HCT116 (cell line): ENCODE data around the gene NCAPH2. TPM values are rescaled to one million over a fixed set of nuclear protein-coding genes. Genes with fewer than 3 reads are reported as not detected.

Source experiments
- ATAC-seq: fragments of 200-7000 bp; cut with Tn5 transposase; 2 replicates; pipeline ENCODE4 v1.9.1; 2020; ENCODE audit warnings: mild to moderate bottlenecking, moderate library complexity
- BruUV-seq: library from RNA; stranded (reverse); fragments of 400-500 nt; replicated peaks from 2 replicates; lab custom pipeline; 2021; lab: Mats Ljungman, UMichigan
- CTCF ChIA-PET: fragments of 300-600 bp; sonication (Branson Sonifier 250); formaldehyde crosslinking; loops from one replicate; lab custom pipeline; 2021; ENCODE audit warnings: antibody characterized with exemption; lab: Charles Lee
- POLR2A ChIA-PET: fragments of 300-600, 350-600 bp; sonication (Branson Sonifier 250); formaldehyde crosslinking; loops from one replicate; lab custom pipeline; 2021; ENCODE audit warnings: antibody characterized with exemption; lab: Charles Lee
- RAD21 ChIA-PET, 2 experiments: fragments of 300-600 bp; sonication (Branson Sonifier 250); formaldehyde crosslinking; loops; one replicate each; lab custom pipeline; 2023; ENCODE audit warnings: low total read pairs in 2 of 2; ENCODE audit not compliant: uncharacterized antibody in 2 of 2, unreplicated experiment in 2 of 2, low non-redundant PET in 1 of 2; lab: Charles Lee
- DNase-seq: peaks from one replicate; pipeline ENCODE4 v3.0.0-alpha.2; 2010; ENCODE audit warnings: low read depth, low spot score
- H2AFZ ChIP-seq: fragments of 200-600 bp; shearing (Covaris generic), sonication (generic); 2 replicates; pipeline ENCODE4 v1.6.1; 2017; ENCODE audit warnings: low read depth, mixed run types, mixed read lengths, antibody characterized with exemption, low read length; ENCODE audit not compliant: poor library complexity, severe bottlenecking
- H3K27ac ChIP-seq: 2 replicates; pipeline ENCODE4 v1.5.1; 2012; ENCODE audit warnings: low read depth, low read length
- H3K27me3 ChIP-seq: fragments of 200-600 bp; sonication (generic); 2 replicates; pipeline ENCODE4 v1.6.1; 2016; ENCODE audit warnings: mixed run types, low read length, mixed read lengths; ENCODE audit not compliant: insufficient read depth
- H3K36me3 ChIP-seq, 2 experiments: fragments of 200-500 bp in 1 of 2; fragments of 200-600 bp in 1 of 2; sonication (Bioruptor generic) in 1 of 2; sonication (generic) in 1 of 2; 2 replicates each; pipeline versions ENCODE4 v1.5.1 to v1.6.1; 2014 to 2016; ENCODE audit warnings: low read length in 2 of 2, inconsistent platforms in 1 of 2, mixed read lengths in 1 of 2, mixed run types in 1 of 2; ENCODE audit not compliant: insufficient read depth in 2 of 2, control insufficient read depth in 1 of 2
- H3K4me1 ChIP-seq, 2 experiments: fragments of 200-600 bp in 1 of 2; sonication (generic) in 1 of 2; 2 replicates each; pipeline versions ENCODE4 v1.5.1 to v1.6.1; 2012 to 2017; ENCODE audit warnings: low read length in 2 of 2, inconsistent platforms in 1 of 2, mild to moderate bottlenecking in 1 of 2, mixed read lengths in 1 of 2, mixed run types in 1 of 2, moderate library complexity in 1 of 2; ENCODE audit not compliant: insufficient read depth in 2 of 2, control insufficient read depth in 1 of 2
- H3K4me2 ChIP-seq: fragments of 200-600 bp; sonication (generic); 2 replicates; pipeline ENCODE4 v1.6.1; 2017; ENCODE audit warnings: mixed run types, low read length, mixed read lengths
- H3K4me3 ChIP-seq, 2 experiments: fragments of 200-600 bp in 1 of 2; sonication (generic) in 1 of 2; replicated peaks in 1 of 2; 2 replicates each; pipeline ENCODE4 v1.5.1; 2011 to 2016; ENCODE audit warnings: low read length in 2 of 2, control low read depth in 1 of 2, low read depth in 1 of 2, mild to moderate bottlenecking in 1 of 2, mixed read lengths in 1 of 2, mixed run types in 1 of 2
- H3K79me2 ChIP-seq: fragments of 200-600 bp; sonication (generic); 2 replicates; pipeline ENCODE4 v1.6.1; 2017; ENCODE audit warnings: mild to moderate bottlenecking, mixed run types, low read length, moderate library complexity, mixed read lengths; ENCODE audit not compliant: insufficient read depth
- H3K9ac ChIP-seq: fragments of 200-600 bp; sonication (generic); 2 replicates; pipeline ENCODE4 v1.6.1; 2016; ENCODE audit warnings: low read length, mixed read lengths
- H3K9me2 ChIP-seq: fragments of 200-600 bp; sonication (generic), shearing (Covaris generic); 2 replicates; pipeline ENCODE4 v1.6.1; 2017; ENCODE audit warnings: mixed run types, mild to moderate bottlenecking, moderate library complexity; ENCODE audit not compliant: insufficient read depth
- H3K9me3 ChIP-seq, 2 experiments: fragments of 200-500 bp in 1 of 2; fragments of 200-600 bp in 1 of 2; sonication (Bioruptor generic) in 1 of 2; sonication (generic) in 1 of 2; 2 replicates each; pipeline ENCODE4 v1.6.1; 2014 to 2017; ENCODE audit warnings: low read length in 2 of 2, mixed read lengths in 2 of 2, inconsistent platforms in 1 of 2, low read depth in 1 of 2, mild to moderate bottlenecking in 1 of 2, mixed run types in 1 of 2, moderate library complexity in 1 of 2; ENCODE audit not compliant: control insufficient read depth in 1 of 2, insufficient read depth in 1 of 2
- H4K20me1 ChIP-seq: fragments of 200-600 bp; sonication (generic), shearing (Covaris generic); 2 replicates; pipeline ENCODE4 v1.6.1; 2017; ENCODE audit warnings: mixed run types, mild to moderate bottlenecking, moderate library complexity; ENCODE audit not compliant: insufficient read depth
- CBX3 ChIP-seq: IDR thresholded peaks from 2 replicates; pipeline ENCODE4 v1.6.1; 2012; ENCODE audit warnings: low read depth
- CEBPB ChIP-seq: IDR thresholded peaks from 2 replicates; pipeline ENCODE4 v1.6.1; 2012; ENCODE audit warnings: low read depth
- EZH2phosphoT487 ChIP-seq: fragments of 200-600 bp; IDR thresholded peaks from 2 replicates; pipeline ENCODE4 v1.6.1; 2018; ENCODE audit warnings: antibody characterized with exemption, borderline replicate concordance
- FOSL1 ChIP-seq: IDR thresholded peaks from 2 replicates; pipeline ENCODE4 v1.6.1; 2012; ENCODE audit warnings: low read depth
- POLR2AphosphoS5 ChIP-seq: IDR thresholded peaks from 2 replicates; pipeline ENCODE4 v1.6.1; 2011; ENCODE audit warnings: mild to moderate bottlenecking, low read depth, low read length, moderate library complexity
- RAD21 ChIP-seq: IDR thresholded peaks from 2 replicates; pipeline ENCODE4 v1.6.1; 2012; ENCODE audit warnings: low read depth, mild to moderate bottlenecking
- SP1 ChIP-seq: IDR thresholded peaks from 2 replicates; pipeline ENCODE4 v1.6.1; 2012; ENCODE audit warnings: low read depth
- SRF ChIP-seq: IDR thresholded peaks from 2 replicates; pipeline ENCODE4 v1.6.1; 2012; ENCODE audit warnings: low read depth
- TCF7L2 ChIP-seq: IDR thresholded peaks from 2 replicates; pipeline ENCODE4 v1.7.0; 2011; ENCODE audit warnings: borderline replicate concordance, inconsistent platforms; ENCODE audit not compliant: insufficient read depth, insufficient read length; ENCODE audit errors: extremely low read depth
- YY1 ChIP-seq: IDR thresholded peaks from 2 replicates; pipeline ENCODE4 v1.6.1; 2011; ENCODE audit warnings: low read length, low read depth, moderate library complexity, mild to moderate bottlenecking; ENCODE audit not compliant: insufficient replicate concordance; ENCODE audit errors: extremely low read depth
- ZFX ChIP-seq: fragments of 450-650 bp; IDR thresholded peaks from 2 replicates; pipeline ENCODE4 v1.6.1; 2017
- intact Hi-C: fragments of 100-400 bp; cut with micrococcal nuclease; formaldehyde crosslinking; loops from 2 replicates; pipeline ENCODE4 v1.10.0; 2022
- total RNA-seq: library from RNA; stranded (reverse); gene quantifications from one replicate; pipeline ENCODE4 v1.2.1, GENCODE V29; 2021; ENCODE audit not compliant: unreplicated experiment
- TF ChIP-seq, protein P1 (sequence below): IDR thresholded peaks from 2 replicates; pipeline ENCODE4 v1.6.1; 2012; ENCODE audit warnings: low read depth
- TF ChIP-seq, protein P2 (sequence below): IDR thresholded peaks from 2 replicates; pipeline ENCODE4 v1.6.1; 2012
- TF ChIP-seq, protein P3 (sequence below): IDR thresholded peaks from 2 replicates; pipeline ENCODE4 v1.6.1; 2012
- TF ChIP-seq, protein P4 (sequence below), 3 experiments: fragments of 200-600 bp in 1 of 3; sonication (generic) in 1 of 3; IDR thresholded peaks in 2 of 3; conservative IDR thresholded peaks in 1 of 3; 2 replicates each; pipeline ENCODE4 v1.5.1; 2012 to 2017; ENCODE audit warnings: low read depth in 2 of 3, low read length in 2 of 3, antibody characterized with exemption in 1 of 3, borderline replicate concordance in 1 of 3, control low read depth in 1 of 3, mild to moderate bottlenecking in 1 of 3, mixed read lengths in 1 of 3, mixed run types in 1 of 3, moderate library complexity in 1 of 3; ENCODE audit not compliant: insufficient read depth in 1 of 3

Gene NCAPH2
- total RNA-seq, 1 experiment from 2014 or later, result 99.1 TPM

DNA sequence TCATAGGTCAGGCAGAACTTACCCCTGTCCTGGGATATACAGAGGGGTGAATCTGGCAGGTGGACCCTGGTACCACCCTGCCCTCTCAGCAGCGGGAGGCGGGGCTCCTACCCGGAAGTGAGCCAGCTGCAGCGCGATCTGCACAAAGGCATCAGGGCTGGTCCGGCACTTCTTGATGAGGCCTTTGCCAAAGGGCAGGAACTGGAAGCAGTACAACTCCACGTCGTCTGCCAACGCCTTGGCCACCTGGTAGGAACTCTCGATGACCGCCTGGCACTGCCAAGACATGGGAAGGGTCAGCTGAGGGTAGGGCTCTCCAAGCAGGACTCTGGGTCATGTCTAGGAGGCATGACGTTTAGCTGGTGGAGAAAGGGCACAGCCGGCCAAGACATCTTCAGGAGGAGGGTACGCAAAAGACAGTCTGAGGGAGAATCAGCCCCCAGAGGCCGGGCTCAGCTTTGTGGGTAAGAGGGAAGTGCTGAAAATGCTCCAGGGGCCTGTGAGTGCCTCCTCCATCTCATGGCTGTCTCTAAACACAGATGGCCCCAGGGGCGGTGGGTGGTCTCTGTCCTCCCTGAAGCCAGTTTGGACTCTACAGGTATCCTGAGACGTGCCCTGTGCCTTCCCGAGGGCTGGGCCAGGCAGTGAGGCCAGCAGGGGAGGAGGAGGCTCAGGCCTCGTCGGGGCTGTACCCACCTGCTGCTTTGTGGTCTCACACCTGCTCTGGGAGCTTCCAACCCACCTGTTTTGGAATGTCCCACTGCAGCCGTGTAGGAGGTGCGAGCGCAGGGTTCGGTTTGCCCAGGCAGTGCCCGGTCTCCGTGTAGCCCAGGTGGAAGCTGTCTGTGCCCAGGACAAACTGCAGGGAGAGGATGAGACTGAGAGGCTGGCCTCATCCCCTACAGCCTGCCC is 63.5 kb downstream of the NCAPH2 start (continued):
- TF ChIP-seq, protein P1, sequence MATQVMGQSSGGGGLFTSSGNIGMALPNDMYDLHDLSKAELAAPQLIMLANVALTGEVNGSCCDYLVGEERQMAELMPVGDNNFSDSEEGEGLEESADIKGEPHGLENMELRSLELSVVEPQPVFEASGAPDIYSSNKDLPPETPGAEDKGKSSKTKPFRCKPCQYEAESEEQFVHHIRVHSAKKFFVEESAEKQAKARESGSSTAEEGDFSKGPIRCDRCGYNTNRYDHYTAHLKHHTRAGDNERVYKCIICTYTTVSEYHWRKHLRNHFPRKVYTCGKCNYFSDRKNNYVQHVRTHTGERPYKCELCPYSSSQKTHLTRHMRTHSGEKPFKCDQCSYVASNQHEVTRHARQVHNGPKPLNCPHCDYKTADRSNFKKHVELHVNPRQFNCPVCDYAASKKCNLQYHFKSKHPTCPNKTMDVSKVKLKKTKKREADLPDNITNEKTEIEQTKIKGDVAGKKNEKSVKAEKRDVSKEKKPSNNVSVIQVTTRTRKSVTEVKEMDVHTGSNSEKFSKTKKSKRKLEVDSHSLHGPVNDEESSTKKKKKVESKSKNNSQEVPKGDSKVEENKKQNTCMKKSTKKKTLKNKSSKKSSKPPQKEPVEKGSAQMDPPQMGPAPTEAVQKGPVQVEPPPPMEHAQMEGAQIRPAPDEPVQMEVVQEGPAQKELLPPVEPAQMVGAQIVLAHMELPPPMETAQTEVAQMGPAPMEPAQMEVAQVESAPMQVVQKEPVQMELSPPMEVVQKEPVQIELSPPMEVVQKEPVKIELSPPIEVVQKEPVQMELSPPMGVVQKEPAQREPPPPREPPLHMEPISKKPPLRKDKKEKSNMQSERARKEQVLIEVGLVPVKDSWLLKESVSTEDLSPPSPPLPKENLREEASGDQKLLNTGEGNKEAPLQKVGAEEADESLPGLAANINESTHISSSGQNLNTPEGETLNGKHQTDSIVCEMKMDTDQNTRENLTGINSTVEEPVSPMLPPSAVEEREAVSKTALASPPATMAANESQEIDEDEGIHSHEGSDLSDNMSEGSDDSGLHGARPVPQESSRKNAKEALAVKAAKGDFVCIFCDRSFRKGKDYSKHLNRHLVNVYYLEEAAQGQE, result no peak
- TF ChIP-seq TCF7L2 (no peak), YY1 (no peak), SRF (no peak), FOSL1 (no peak)
- TF ChIP-seq, protein P2, sequence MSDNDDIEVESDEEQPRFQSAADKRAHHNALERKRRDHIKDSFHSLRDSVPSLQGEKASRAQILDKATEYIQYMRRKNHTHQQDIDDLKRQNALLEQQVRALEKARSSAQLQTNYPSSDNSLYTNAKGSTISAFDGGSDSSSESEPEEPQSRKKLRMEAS, result no peak
- TF ChIP-seq, protein P3, sequence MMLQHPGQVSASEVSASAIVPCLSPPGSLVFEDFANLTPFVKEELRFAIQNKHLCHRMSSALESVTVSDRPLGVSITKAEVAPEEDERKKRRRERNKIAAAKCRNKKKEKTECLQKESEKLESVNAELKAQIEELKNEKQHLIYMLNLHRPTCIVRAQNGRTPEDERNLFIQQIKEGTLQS, result no peak
- TF ChIP-seq, all 23 proteins: peak for 0

DNA sequence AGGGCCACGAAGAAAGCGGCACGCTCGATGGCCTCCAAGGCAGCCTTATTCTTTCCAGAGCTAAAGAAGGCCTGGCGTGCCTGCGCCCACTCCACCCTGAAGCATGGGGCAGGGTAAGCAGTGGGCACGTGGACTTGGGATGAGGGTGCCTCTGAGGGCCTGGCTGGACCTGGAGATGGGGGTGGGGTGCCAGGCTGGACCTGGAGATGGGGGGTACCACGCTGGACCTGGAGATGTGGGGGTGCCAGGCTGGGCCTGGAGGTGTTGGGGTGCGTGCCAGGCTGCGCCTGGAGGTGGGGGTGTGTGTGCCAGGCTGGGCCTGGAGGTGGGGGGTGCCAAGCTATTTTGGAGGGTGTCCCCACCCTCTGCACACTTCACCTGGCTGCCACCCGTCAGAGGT is 64.9 kb downstream of the NCAPH2 start:
- DNase-seq, result no peak
- TF ChIP-seq RAD21 (no peak), CBX3 (no peak), EZH2phosphoT487 (no peak), POLR2AphosphoS5 (no peak), SP1 (no peak), CEBPB (no peak), ZFX (no peak), TCF7L2 (no peak)
- TF ChIP-seq, protein P2, result no peak
- TF ChIP-seq, protein P4, sequence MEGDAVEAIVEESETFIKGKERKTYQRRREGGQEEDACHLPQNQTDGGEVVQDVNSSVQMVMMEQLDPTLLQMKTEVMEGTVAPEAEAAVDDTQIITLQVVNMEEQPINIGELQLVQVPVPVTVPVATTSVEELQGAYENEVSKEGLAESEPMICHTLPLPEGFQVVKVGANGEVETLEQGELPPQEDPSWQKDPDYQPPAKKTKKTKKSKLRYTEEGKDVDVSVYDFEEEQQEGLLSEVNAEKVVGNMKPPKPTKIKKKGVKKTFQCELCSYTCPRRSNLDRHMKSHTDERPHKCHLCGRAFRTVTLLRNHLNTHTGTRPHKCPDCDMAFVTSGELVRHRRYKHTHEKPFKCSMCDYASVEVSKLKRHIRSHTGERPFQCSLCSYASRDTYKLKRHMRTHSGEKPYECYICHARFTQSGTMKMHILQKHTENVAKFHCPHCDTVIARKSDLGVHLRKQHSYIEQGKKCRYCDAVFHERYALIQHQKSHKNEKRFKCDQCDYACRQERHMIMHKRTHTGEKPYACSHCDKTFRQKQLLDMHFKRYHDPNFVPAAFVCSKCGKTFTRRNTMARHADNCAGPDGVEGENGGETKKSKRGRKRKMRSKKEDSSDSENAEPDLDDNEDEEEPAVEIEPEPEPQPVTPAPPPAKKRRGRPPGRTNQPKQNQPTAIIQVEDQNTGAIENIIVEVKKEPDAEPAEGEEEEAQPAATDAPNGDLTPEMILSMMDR (IDR thresholded peaks at IDR 0.05 in 2 of 3, conservative IDR thresholded peaks at IDR 0.05 in 1 of 3; ENCODE audit: borderline replicate concordance in 1 of 3, insufficient read depth in 1 of 3, low read depth in 2 of 3, low read length in 2 of 3), result no peak

More for the DNA sequence above, 64.9 kb downstream of the NCAPH2 start:
- ChIA-PET CTCF (interaction anchor here (1.2 kb wide), 1 partner anchor 10 kb away, joined by 9 read pairs; the partner anchor contains the start of gene SYCE3), POLR2A (no interaction called here), RAD21 (no interaction called here)
- ATAC-seq, result no peak
- H3K4me2 ChIP-seq, result no peak overlapping the region
- no peaks in the 10 kb centered on the region for H3K27me3 ChIP-seq
- H3K9ac ChIP-seq, result no peak overlapping the region
- peaks cover 0 to 5% of the 10 kb centered on the region in 2 experiments; a peak in 1 of 4 replicates for H3K36me3 ChIP-seq
- H4K20me1 ChIP-seq, result no peaks in the 10 kb centered on the region
- no peak overlapping the region for H3K27ac ChIP-seq
- no peaks in the 10 kb centered on the region for H3K9me2 ChIP-seq
- H3K4me1 ChIP-seq, result no peaks in the 10 kb centered on the region; a peak in 1 of 4 replicates
- no peak overlapping the region for H2AFZ ChIP-seq
- intact Hi-C loops, result no loop called here
- no peaks in the 10 kb centered on the region for H3K9me3 ChIP-seq
- no peak overlapping the region for H3K4me3 ChIP-seq
- no peaks in the 10 kb centered on the region for H3K79me2 ChIP-seq
- BruUV-seq, result no TSS peak
